Hepatocyte (in vitro differentiated cells): ENCODE results near the gene TMED10.

Experiments used
- EZH2phosphoT487 ChIP-seq: fragments of 200-600 bp; sonication (generic); IDR thresholded peaks from one replicate; pipeline ENCODE4 v1.6.1; 2018; ENCODE audit warnings: antibody characterized with exemption, mild to moderate bottlenecking, low read depth, moderate library complexity; ENCODE audit not compliant: unreplicated experiment, severe bottlenecking
- TF ChIP-seq, protein P1 (sequence below): fragments of 200-600 bp; sonication (generic); IDR thresholded peaks from 2 replicates; pipeline ENCODE4 v1.5.1; 2016; ENCODE audit warnings: antibody characterized with exemption, mild to moderate bottlenecking; ENCODE audit not compliant: poor library complexity

DNA sequence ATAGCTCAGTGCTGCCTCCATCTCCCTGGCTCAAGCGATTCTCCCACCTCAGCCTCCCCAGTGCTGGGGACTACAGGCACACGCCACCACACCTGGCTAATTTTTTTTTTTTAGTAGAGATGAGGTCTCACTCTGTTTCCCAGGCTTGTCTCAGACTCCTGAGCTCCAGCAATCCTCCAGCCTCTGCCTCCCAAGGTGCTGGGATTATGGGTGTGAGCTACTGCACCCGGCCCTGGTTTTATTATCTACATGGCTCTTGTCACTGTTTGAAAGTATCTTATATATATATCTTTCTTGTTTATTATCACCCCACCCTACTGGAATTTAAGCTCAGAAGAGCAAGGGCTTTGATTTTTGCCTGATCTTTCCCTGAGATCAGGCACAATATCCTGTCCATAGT lies 7.6 kb upstream of the TMED10 start:
- TF ChIP-seq, protein P1, sequence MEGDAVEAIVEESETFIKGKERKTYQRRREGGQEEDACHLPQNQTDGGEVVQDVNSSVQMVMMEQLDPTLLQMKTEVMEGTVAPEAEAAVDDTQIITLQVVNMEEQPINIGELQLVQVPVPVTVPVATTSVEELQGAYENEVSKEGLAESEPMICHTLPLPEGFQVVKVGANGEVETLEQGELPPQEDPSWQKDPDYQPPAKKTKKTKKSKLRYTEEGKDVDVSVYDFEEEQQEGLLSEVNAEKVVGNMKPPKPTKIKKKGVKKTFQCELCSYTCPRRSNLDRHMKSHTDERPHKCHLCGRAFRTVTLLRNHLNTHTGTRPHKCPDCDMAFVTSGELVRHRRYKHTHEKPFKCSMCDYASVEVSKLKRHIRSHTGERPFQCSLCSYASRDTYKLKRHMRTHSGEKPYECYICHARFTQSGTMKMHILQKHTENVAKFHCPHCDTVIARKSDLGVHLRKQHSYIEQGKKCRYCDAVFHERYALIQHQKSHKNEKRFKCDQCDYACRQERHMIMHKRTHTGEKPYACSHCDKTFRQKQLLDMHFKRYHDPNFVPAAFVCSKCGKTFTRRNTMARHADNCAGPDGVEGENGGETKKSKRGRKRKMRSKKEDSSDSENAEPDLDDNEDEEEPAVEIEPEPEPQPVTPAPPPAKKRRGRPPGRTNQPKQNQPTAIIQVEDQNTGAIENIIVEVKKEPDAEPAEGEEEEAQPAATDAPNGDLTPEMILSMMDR = no peak
- no peak for TF ChIP-seq EZH2phosphoT487
